Heart left ventricle (tissue), 13 donors: ENCODE data around the gene CD247.

Source experiments
- POLR2A ChIP-seq, 2 donors: fragments of 450-650 bp; IDR thresholded peaks; one replicate each; pipeline ENCODE4 v1.6.1; 2017; ENCODE audit warnings: antibody characterized with exemption in 2 of 2, mild to moderate bottlenecking in 2 of 2, moderate library complexity in 2 of 2
- TF ChIP-seq, protein P1 (sequence below), 12 donors: fragments of 200-600 bp; sonication (generic) in 4 of 12; IDR thresholded peaks; one replicate each; pipeline versions ENCODE4 v1.5.0 to v1.8.0; 2018 to 2022; ENCODE audit warnings: antibody characterized with exemption in 12 of 12, mild to moderate bottlenecking in 5 of 12
- donor health status: ischemic (EF 13 %, LVEDD 7.1; RV severe dilation, severe dysfunction).
- donor health status: DM: no; HTN: yes; CAD: no.
- donor health status: DM: no; HTN: no; CAD: no.
- donor health status: ischemic (EF 25% LVEDD 6.9; RV normal size, moderate dysfunction).
- donor health status: ischemic (EF 25% LVEDD 5.7; RV mildly dilated, moderate dysfunction).
- donor health status: ischemic (EF 35%, LVEDD 5.7; RV mildly dilated, moderate dysfunction).
- donor health status: nonischemic (EF 11% LVEDD 7.7; RV severe dilation, severe dysfunction).
- donor health status: DM: yes; HTN: yes; CAD: no.
- donor health status: PGD.
- donor health status: ischemic (EF 29% LVEDD 5.4; RV normal size, mild dysfunction).
- donor health status: nonischemic (EF 23%, LVEDD 6.1; RV moderate dilation, normal function).

- TF ChIP-seq POLR2A (IDR thresholded peaks at IDR 0.05): no peak
- TF ChIP-seq, protein P1, sequence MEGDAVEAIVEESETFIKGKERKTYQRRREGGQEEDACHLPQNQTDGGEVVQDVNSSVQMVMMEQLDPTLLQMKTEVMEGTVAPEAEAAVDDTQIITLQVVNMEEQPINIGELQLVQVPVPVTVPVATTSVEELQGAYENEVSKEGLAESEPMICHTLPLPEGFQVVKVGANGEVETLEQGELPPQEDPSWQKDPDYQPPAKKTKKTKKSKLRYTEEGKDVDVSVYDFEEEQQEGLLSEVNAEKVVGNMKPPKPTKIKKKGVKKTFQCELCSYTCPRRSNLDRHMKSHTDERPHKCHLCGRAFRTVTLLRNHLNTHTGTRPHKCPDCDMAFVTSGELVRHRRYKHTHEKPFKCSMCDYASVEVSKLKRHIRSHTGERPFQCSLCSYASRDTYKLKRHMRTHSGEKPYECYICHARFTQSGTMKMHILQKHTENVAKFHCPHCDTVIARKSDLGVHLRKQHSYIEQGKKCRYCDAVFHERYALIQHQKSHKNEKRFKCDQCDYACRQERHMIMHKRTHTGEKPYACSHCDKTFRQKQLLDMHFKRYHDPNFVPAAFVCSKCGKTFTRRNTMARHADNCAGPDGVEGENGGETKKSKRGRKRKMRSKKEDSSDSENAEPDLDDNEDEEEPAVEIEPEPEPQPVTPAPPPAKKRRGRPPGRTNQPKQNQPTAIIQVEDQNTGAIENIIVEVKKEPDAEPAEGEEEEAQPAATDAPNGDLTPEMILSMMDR (IDR thresholded peaks at IDR 0.05): no peak
Measured at GRCh38 chr1:167502192-167502551, 16.2 kb downstream of the CD247 start.
